Keratinocyte (primary cell): ENCODE measurements around the gene MALSU1.

Source experiments
- CTCF ChIP-seq, 3 experiments: IDR thresholded peaks in 1 of 3; conservative IDR thresholded peaks in 1 of 3; optimal IDR thresholded peaks in 1 of 3; 2 replicates in 2 of 3; 3 replicates in 1 of 3; pipeline versions ENCODE3 to v1.5.1; 2011; ENCODE audit warnings: low read length in 3 of 3, mild to moderate bottlenecking in 3 of 3, moderate library complexity in 2 of 3, control low read depth in 1 of 3, inconsistent platforms in 1 of 3; ENCODE audit not compliant: insufficient read depth in 2 of 3; ENCODE audit errors: extremely low read depth in 1 of 3
- EZH2 ChIP-seq: IDR thresholded peaks from one replicate; pipeline ENCODE4 v1.6.1; 2012; ENCODE audit warnings: inconsistent platforms, mild to moderate bottlenecking, low read length, moderate library complexity

DNA sequence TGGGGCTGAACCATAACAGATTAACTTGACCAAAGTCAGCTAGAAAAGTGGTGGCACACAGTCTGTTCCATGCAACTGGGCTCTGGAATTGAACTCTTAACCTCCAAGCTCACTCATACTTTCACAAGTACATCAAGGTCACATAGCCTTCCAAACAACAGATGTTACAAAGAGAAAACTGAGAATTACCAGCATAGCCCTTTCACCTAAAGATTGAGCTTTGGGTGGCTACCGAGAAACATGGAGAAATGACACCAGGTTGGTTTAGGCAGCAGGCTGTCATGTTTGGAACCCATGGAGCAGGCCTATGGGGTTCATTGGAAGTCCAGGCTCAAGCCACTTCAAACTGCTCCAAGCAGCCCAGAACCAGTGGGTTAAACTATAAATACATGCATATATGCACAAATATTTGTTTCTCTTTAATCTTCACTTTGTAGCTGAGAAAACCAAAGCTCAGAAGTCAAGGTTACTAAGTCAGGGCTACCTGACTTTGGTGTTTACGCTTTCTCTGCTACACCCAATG is 59.1 kb downstream of the MALSU1 start:
- TF ChIP-seq CTCF (optimal IDR thresholded peaks at IDR 0.05 in 1 of 3, IDR thresholded peaks at IDR 0.05 in 1 of 3, conservative IDR thresholded peaks at IDR 0.05 in 1 of 3; ENCODE audit: extremely low read depth in 1 of 3, insufficient read depth in 2 of 3, low read length in 3 of 3) (no peak), EZH2 (no peak)
